ENCODE data around the gene MLEC. TPM values are rescaled to one million over a fixed set of nuclear protein-coding genes. Genes with fewer than 3 reads are reported as not detected.

MLEC gene
- total and polyA plus RNA-seq, 2 of the 13 experiments (the other 11 are each of a cell fraction or from before 2014, with no cell fraction given): 49.8 to 156 TPM

DNA sequence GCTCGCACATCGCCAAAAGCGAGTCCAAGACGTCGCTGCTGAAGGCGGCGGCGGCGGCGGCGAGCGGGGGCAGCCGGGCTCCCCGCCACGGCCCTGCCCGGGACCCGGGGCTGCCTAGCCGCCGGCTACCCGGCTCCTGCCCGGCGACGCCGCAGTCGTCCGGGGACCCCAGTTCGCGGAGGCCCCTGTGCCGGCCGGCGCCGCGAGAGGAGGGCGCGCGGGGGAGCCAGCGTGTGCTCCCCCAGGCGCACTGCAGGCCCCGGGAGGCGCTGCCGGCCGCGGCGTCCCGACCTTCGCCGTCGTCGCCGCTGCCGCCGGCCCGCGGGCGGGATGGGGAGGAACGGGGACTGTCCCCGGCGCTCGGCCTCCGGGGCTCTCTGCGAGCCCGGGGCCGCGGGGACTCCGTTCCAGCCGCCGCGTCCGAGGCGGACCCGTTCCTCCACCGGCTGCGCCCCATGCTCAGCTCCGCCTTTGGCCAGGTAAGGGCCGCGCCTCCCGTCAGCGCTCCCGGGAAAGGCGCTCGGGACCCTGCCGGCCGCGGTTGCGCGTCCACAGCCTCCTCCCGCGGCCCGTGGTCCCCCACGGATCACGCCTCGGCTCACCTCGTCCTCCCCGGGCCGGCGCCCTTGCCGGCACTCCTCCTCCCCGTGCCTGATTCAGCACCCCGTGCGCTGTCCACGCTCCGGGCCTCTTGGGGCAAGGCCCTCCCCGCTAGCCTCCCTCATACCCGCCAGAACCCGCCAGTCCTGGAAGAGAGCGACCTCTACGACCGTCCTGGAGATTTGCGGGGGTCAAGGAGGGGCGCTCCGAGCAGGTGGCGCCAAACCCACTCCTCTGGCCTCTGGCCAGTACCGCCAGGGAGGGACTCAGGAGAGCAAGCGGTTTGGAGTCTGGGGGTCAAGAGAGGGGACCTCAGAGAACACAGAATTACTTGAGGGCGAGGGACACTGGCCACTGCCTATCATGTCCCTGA lies 45.8 kb upstream of the MLEC start (continued):
- TF ChIP-seq, protein P1, sequence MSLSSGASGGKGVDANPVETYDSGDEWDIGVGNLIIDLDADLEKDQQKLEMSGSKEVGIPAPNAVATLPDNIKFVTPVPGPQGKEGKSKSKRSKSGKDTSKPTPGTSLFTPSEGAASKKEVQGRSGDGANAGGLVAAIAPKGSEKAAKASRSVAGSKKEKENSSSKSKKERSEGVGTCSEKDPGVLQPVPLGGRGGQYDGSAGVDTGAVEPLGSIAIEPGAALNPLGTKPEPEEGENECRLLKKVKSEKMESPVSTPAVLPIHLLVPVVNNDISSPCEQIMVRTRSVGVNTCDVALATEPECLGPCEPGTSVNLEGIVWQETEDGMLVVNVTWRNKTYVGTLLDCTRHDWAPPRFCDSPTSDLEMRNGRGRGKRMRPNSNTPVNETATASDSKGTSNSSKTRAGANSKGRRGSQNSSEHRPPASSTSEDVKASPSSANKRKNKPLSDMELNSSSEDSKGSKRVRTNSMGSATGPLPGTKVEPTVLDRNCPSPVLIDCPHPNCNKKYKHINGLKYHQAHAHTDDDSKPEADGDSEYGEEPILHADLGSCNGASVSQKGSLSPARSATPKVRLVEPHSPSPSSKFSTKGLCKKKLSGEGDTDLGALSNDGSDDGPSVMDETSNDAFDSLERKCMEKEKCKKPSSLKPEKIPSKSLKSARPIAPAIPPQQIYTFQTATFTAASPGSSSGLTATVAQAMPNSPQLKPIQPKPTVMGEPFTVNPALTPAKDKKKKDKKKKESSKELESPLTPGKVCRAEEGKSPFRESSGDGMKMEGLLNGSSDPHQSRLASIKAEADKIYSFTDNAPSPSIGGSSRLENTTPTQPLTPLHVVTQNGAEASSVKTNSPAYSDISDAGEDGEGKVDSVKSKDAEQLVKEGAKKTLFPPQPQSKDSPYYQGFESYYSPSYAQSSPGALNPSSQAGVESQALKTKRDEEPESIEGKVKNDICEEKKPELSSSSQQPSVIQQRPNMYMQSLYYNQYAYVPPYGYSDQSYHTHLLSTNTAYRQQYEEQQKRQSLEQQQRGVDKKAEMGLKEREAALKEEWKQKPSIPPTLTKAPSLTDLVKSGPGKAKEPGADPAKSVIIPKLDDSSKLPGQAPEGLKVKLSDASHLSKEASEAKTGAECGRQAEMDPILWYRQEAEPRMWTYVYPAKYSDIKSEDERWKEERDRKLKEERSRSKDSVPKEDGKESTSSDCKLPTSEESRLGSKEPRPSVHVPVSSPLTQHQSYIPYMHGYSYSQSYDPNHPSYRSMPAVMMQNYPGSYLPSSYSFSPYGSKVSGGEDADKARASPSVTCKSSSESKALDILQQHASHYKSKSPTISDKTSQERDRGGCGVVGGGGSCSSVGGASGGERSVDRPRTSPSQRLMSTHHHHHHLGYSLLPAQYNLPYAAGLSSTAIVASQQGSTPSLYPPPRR (CRISPR knock-in tag; IDR thresholded peaks at IDR 0.05; ENCODE audit: borderline replicate concordance): no peak
- TF ChIP-seq KDM5B (CRISPR knock-in tag; IDR thresholded peaks at IDR 0.05; ENCODE audit: borderline replicate concordance): peak; percentile 50
- no peak for TF ChIP-seq PAX8 (CRISPR knock-in tag; IDR thresholded peaks at IDR 0.05; ENCODE audit: borderline replicate concordance)
- TF ChIP-seq, protein P2, sequence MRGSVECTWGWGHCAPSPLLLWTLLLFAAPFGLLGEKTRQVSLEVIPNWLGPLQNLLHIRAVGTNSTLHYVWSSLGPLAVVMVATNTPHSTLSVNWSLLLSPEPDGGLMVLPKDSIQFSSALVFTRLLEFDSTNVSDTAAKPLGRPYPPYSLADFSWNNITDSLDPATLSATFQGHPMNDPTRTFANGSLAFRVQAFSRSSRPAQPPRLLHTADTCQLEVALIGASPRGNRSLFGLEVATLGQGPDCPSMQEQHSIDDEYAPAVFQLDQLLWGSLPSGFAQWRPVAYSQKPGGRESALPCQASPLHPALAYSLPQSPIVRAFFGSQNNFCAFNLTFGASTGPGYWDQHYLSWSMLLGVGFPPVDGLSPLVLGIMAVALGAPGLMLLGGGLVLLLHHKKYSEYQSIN (CRISPR knock-in tag; IDR thresholded peaks at IDR 0.05; ENCODE audit: borderline replicate concordance): no peak
- no peak for TF ChIP-seq ZNF124 (CRISPR knock-in tag; IDR thresholded peaks at IDR 0.05)
- no peak for TF ChIP-seq EED (CRISPR knock-in tag; IDR thresholded peaks at IDR 0.05)
- TF ChIP-seq ZNF205 (CRISPR knock-in tag; IDR thresholded peaks at IDR 0.05): no peak
- no peak for TF ChIP-seq ZBTB38 (CRISPR knock-in tag; IDR thresholded peaks at IDR 0.05)
- no peak for TF ChIP-seq ZFP62 (CRISPR knock-in tag; IDR thresholded peaks at IDR 0.05)
- no peak for TF ChIP-seq ZNF136 (CRISPR knock-in tag; IDR thresholded peaks at IDR 0.05; ENCODE audit: low read depth)
- TF ChIP-seq, protein P3, sequence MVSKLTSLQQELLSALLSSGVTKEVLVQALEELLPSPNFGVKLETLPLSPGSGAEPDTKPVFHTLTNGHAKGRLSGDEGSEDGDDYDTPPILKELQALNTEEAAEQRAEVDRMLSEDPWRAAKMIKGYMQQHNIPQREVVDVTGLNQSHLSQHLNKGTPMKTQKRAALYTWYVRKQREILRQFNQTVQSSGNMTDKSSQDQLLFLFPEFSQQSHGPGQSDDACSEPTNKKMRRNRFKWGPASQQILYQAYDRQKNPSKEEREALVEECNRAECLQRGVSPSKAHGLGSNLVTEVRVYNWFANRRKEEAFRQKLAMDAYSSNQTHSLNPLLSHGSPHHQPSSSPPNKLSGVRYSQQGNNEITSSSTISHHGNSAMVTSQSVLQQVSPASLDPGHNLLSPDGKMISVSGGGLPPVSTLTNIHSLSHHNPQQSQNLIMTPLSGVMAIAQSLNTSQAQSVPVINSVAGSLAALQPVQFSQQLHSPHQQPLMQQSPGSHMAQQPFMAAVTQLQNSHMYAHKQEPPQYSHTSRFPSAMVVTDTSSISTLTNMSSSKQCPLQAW (CRISPR knock-in tag; IDR thresholded peaks at IDR 0.05): no peak
- TF ChIP-seq WIZ (CRISPR knock-in tag; IDR thresholded peaks at IDR 0.05): 0 out of 2 replicates have a peak, but pooled peaks have one; percentile 40
- no peak for TF ChIP-seq ZNF790 (CRISPR knock-in tag; IDR thresholded peaks at IDR 0.05; ENCODE audit: borderline replicate concordance)
- TF ChIP-seq ZNF724P (CRISPR knock-in tag; IDR thresholded peaks at IDR 0.05; ENCODE audit: borderline replicate concordance): no peak
- no peak for TF ChIP-seq TCF12 (IDR thresholded peaks at IDR 0.05)
- no peak for TF ChIP-seq TCF12 (CRISPR knock-in tag; IDR thresholded peaks at IDR 0.05)
- no peak for TF ChIP-seq ZNF792 (CRISPR knock-in tag; IDR thresholded peaks at IDR 0.05)
- no peak for TF ChIP-seq MIER3 (CRISPR knock-in tag; IDR thresholded peaks at IDR 0.05; ENCODE audit: borderline replicate concordance)
- no peak for TF ChIP-seq NFYC (CRISPR knock-in tag; IDR thresholded peaks at IDR 0.05)
- TF ChIP-seq RBM39 (IDR thresholded peaks at IDR 0.05; ENCODE audit: low read depth, low read length, poor library complexity, severe bottlenecking): no peak
- no peak for TF ChIP-seq ZNF782 (CRISPR knock-in tag; IDR thresholded peaks at IDR 0.05; ENCODE audit: borderline replicate concordance)
- TF ChIP-seq ZMYM4 (CRISPR knock-in tag; IDR thresholded peaks at IDR 0.05): no peak
- no peak for TF ChIP-seq GLI4 (CRISPR knock-in tag; IDR thresholded peaks at IDR 0.05; ENCODE audit: borderline replicate concordance)
